OCI-LY7 (cell line): ENCODE results near the gene LEFTY2. TPM values are rescaled to one million over a fixed set of nuclear protein-coding genes. Genes with fewer than 3 reads are reported as not detected.

ENCODE experiments used
- BruUV-seq: library from RNA; stranded (reverse); fragments of 400-500 nt; replicated peaks from 2 replicates; lab custom pipeline; 2021; lab: Mats Ljungman, UMichigan
- CTCF ChIA-PET: fragments of 300-600 bp; sonication (Branson Sonifier 250); formaldehyde crosslinking; loops from one replicate; lab custom pipeline; 2022; ENCODE audit warnings: antibody characterized with exemption; ENCODE audit not compliant: unreplicated experiment; lab: Charles Lee
- POLR2A ChIA-PET: fragments of 300-600 bp; sonication (Branson Sonifier 250); formaldehyde crosslinking; loops from one replicate; lab custom pipeline; 2022; ENCODE audit warnings: antibody characterized with exemption; lab: Charles Lee
- DNase-seq: peaks from one replicate; pipeline ENCODE4 v3.0.0-alpha.2; 2015; ENCODE audit warnings: low spot score
- H2AFZ ChIP-seq: fragments of 200-600 bp; sonication (generic), shearing (Covaris generic); 2 replicates; pipeline ENCODE4 v1.6.1; 2014; ENCODE audit warnings: mild to moderate bottlenecking, antibody characterized with exemption, low read length, moderate library complexity
- H3K27ac ChIP-seq: fragments of 200-600 bp; sonication (generic); 2 replicates; pipeline ENCODE4 v1.5.1; 2014; ENCODE audit warnings: mixed run types, low read depth, mild to moderate bottlenecking, moderate library complexity, low read length, inconsistent platforms; ENCODE audit not compliant: poor library complexity, severe bottlenecking
- H3K36me3 ChIP-seq: fragments of 200-600 bp; sonication (generic); 2 replicates; pipeline ENCODE4 v1.6.1; 2014; ENCODE audit warnings: mild to moderate bottlenecking, antibody characterized with exemption, low read length, moderate library complexity, mixed read lengths; ENCODE audit not compliant: insufficient read depth
- H3K4me1 ChIP-seq: fragments of 200-600 bp; sonication (generic); 2 replicates; pipeline ENCODE4 v1.5.1; 2014; ENCODE audit warnings: mild to moderate bottlenecking, low read length; ENCODE audit not compliant: insufficient read depth, poor library complexity, severe bottlenecking
- H3K4me2 ChIP-seq: fragments of 200-600 bp; sonication (generic); 2 replicates; pipeline ENCODE4 v1.6.1; 2014; ENCODE audit warnings: mild to moderate bottlenecking, low read length
- H3K4me3 ChIP-seq: fragments of 200-600 bp; sonication (generic); 2 replicates; pipeline ENCODE4 v1.5.1; 2014; ENCODE audit warnings: mild to moderate bottlenecking, low read depth, low read length; ENCODE audit not compliant: poor library complexity, severe bottlenecking
- H3K79me2 ChIP-seq: fragments of 200-600 bp; sonication (generic); 2 replicates; pipeline ENCODE4 v1.6.1; 2016; ENCODE audit warnings: low read depth, mild to moderate bottlenecking, low read length, moderate library complexity, mixed read lengths; ENCODE audit not compliant: insufficient read depth
- H3K9me2 ChIP-seq: fragments of 200-600 bp; sonication (generic); 2 replicates; pipeline ENCODE4 v1.6.1; 2016; ENCODE audit warnings: mild to moderate bottlenecking, low read length, mixed read lengths; ENCODE audit not compliant: insufficient read depth
- H3K9me3 ChIP-seq: fragments of 200-600 bp; sonication (generic); 2 replicates; pipeline ENCODE4 v1.6.1; 2014; ENCODE audit warnings: mild to moderate bottlenecking, mixed run types, low read length, mixed read lengths
- H4K20me1 ChIP-seq: fragments of 200-600 bp; sonication (generic); 2 replicates; pipeline ENCODE4 v1.6.1; 2014; ENCODE audit warnings: mild to moderate bottlenecking, antibody characterized with exemption, low read length, moderate library complexity, mixed read lengths; ENCODE audit not compliant: insufficient read depth
- EZH2phosphoT487 ChIP-seq: fragments of 200-600 bp; sonication (generic); IDR thresholded peaks from 2 replicates; pipeline ENCODE4 v1.6.1; 2018; ENCODE audit warnings: low read depth, borderline replicate concordance, mild to moderate bottlenecking, mixed run types, antibody characterized with exemption, low read length, moderate library complexity, mixed read lengths
- intact Hi-C: fragments of 100-400 bp; cut with micrococcal nuclease; formaldehyde crosslinking; loops from one replicate; pipeline ENCODE4 v1.10.0; 2022; ENCODE audit not compliant: unreplicated experiment
- total RNA-seq, 2 experiments: library from RNA; depleted of rRNA in 1 of 2; stranded (reverse); fragments of >200 nt in 1 of 2; shearing (Covaris generic) in 1 of 2; gene quantifications; 2 replicates each; pipeline ENCODE4 v1.2.3, GENCODE V29; 2014 to 2022
- TF ChIP-seq, protein P1 (sequence below): fragments of 200-600 bp; sonication (generic); conservative IDR thresholded peaks from 2 replicates; pipeline ENCODE4 v1.5.1; 2014; ENCODE audit warnings: mild to moderate bottlenecking, antibody characterized with exemption, low read length, moderate library complexity, mixed read lengths

The LEFTY2 gene
- total RNA-seq, 2 experiments from 2014 or later = 3.8 to 7.3 TPM

DNA sequence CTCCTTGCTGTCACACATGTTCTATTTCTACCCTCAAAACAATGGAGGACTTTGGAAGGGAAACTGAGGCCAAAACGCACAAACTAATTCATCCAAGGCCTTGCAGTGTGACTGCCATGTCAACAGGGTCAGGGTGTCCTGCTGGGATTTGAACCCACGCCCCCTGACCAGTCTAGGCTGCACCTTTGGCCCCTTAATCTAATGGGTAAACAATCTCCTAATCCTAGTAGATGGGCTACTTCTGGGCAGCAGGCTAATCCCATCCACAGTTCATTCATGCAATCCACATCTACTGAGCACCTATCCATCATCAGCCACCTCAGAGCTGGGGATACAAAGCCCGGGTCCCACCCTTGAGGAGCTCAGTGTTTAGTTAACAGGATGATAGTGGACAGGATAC is 17.0 kb upstream of the LEFTY2 start:
- TF ChIP-seq EZH2phosphoT487 = no peak
- TF ChIP-seq, protein P1, sequence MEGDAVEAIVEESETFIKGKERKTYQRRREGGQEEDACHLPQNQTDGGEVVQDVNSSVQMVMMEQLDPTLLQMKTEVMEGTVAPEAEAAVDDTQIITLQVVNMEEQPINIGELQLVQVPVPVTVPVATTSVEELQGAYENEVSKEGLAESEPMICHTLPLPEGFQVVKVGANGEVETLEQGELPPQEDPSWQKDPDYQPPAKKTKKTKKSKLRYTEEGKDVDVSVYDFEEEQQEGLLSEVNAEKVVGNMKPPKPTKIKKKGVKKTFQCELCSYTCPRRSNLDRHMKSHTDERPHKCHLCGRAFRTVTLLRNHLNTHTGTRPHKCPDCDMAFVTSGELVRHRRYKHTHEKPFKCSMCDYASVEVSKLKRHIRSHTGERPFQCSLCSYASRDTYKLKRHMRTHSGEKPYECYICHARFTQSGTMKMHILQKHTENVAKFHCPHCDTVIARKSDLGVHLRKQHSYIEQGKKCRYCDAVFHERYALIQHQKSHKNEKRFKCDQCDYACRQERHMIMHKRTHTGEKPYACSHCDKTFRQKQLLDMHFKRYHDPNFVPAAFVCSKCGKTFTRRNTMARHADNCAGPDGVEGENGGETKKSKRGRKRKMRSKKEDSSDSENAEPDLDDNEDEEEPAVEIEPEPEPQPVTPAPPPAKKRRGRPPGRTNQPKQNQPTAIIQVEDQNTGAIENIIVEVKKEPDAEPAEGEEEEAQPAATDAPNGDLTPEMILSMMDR = no peak
- no TSS peak for BruUV-seq
- ChIA-PET POLR2A (no interaction called here), CTCF (interaction anchor here (0.6 kb wide), 1 partner anchor 489 kb away, joined by 3 read pairs; no protein-coding TSS in a partner anchor)
- Histone ChIP-seq H3K4me2 (no peak overlapping the region), H3K9me3 (no peaks in the 10 kb centered on the region), H3K79me2 (no peaks in the 10 kb centered on the region), H3K4me3 (no peak overlapping the region), H2AFZ (no peak overlapping the region), H3K4me1 (peaks cover 11% of the 10 kb centered on the region), H3K27ac (no peak overlapping the region), H3K36me3 (no peaks in the 10 kb centered on the region), H4K20me1 (no peaks in the 10 kb centered on the region), H3K9me2 (no peaks in the 10 kb centered on the region)
- intact Hi-C loops = no loop called here
- no peak for DNase-seq

DNA sequence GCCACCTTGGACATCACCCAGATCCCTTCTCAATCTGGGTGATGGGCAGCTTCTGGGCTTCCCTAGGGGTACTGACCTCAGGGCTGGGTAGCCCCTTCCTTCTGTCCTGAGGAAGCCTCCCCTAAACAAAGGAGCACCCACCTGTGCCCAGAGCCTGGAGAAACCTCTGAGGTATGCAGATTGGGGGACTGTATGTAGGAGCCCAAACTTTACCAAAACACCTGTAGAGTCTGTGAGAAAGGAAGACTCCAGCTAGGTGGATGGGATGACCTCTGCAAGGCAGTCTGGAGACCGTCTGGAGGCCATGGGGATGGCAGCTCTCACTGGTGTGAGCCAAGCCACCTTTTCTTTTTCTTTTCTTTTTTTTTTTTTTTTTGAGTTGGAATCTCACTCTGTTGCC is 13.7 kb upstream of the LEFTY2 start:
- Histone ChIP-seq H2AFZ (no peak overlapping the region), H3K36me3 (no peaks in the 10 kb centered on the region), H3K79me2 (no peaks in the 10 kb centered on the region), H3K9me3 (no peaks in the 10 kb centered on the region), H3K4me2 (no peak overlapping the region), H3K27ac (no peak overlapping the region), H3K4me1 (peaks cover 23% of the 10 kb centered on the region), H3K4me3 (no peak overlapping the region), H3K9me2 (no peaks in the 10 kb centered on the region), H4K20me1 (no peaks in the 10 kb centered on the region)
- no TSS peak for BruUV-seq
- ChIA-PET POLR2A (interaction anchor here (0.6 to 2.3 kb wide), 5 partner anchors 10 to 475 kb away, joined by 3 to 13 read pairs (median 3); partner anchors contain the start of gene TMEM63A), CTCF (interaction anchor here (0.6 kb wide), 1 partner anchor 75 kb away, joined by 3 read pairs; no protein-coding TSS in a partner anchor)
- TF ChIP-seq, protein P1 = no peak
- no peak for TF ChIP-seq EZH2phosphoT487
- intact Hi-C loops = no loop called here
- no peak for DNase-seq

DNA sequence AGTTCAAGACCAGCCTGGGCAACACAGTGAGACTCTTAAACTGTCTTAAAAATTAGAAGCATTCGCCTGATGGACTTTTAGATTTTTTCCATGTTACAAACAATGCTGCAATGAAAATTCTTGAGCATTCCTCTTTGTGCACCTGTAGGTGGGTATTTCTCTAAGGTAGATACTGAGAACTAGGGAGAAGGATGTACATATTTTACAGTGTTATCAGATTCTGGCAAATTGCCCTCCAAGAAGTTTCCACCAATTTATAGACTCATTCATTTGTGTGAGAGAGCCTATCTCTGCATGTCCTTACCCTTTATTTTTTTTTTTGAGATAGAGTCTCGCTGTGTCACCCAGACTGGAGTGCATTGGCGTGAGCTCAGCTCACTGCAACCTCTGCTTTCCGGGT is 12.3 kb upstream of the LEFTY2 start:
- no peaks in the 10 kb centered on the region for H3K9me2 ChIP-seq
- H3K4me1 ChIP-seq = peaks cover 34% of the 10 kb centered on the region
- intact Hi-C loops = no loop called here
- no peaks in the 10 kb centered on the region for H3K9me3 ChIP-seq
- H3K4me2 ChIP-seq = no peak overlapping the region
- H4K20me1 ChIP-seq = no peaks in the 10 kb centered on the region
- no peaks in the 10 kb centered on the region for H3K79me2 ChIP-seq
- no peak overlapping the region for H3K4me3 ChIP-seq
- no peak overlapping the region for H3K27ac ChIP-seq
- TF ChIP-seq, protein P1 = no peak
- TF ChIP-seq EZH2phosphoT487 = no peak
- ChIA-PET POLR2A (interaction anchor here (1.2 to 2.3 kb wide), 3 partner anchors 9 to 474 kb away, joined by 3 to 13 read pairs (median 9); no protein-coding TSS in a partner anchor), CTCF (no interaction called here)
- no TSS peak for BruUV-seq
- no peaks in the 10 kb centered on the region for H3K36me3 ChIP-seq
- H2AFZ ChIP-seq = no peak overlapping the region
- no peak for DNase-seq
